ENCODE data around the gene NF1.

NF1 gene

GRCh38 chr17:31122746-31123145 lies 28.0 kb downstream of the NF1 start:
- no peak for TF ChIP-seq CTCF (IDR thresholded peaks at IDR 0.05; ENCODE audit: low read depth, low read length)
- DNase-seq (ENCODE audit: low read depth in 2 of 2) = no peak
- no peak overlapping the region for H3K4me3 ChIP-seq (replicated peaks in 1 of 2; ENCODE audit: low read depth in 2 of 2, low read length in 2 of 2)

- TF ChIP-seq CTCF (IDR thresholded peaks at IDR 0.05; ENCODE audit: low read depth, low read length) = no peak
- H3K4me3 ChIP-seq (replicated peaks in 1 of 2; ENCODE audit: low read depth in 2 of 2, low read length in 2 of 2) = no peak overlapping the region
- no peak for DNase-seq (ENCODE audit: low read depth in 2 of 2)
These were observed 31.5 kb downstream of the NF1 start for GRCh38 chr17:31126318-31126717.

GRCh38 chr17:31128241-31128640 lies 33.5 kb downstream of the NF1 start:
- H3K4me3 ChIP-seq (replicated peaks in 1 of 2; ENCODE audit: low read depth in 2 of 2, low read length in 2 of 2) = no peak overlapping the region
- DNase-seq (ENCODE audit: low read depth in 2 of 2) = no peak
- TF ChIP-seq CTCF (IDR thresholded peaks at IDR 0.05; ENCODE audit: low read depth, low read length) = no peak

GRCh38 chr17:31130286-31131224 lies 35.8 kb downstream of the NF1 start:
- peak in 1 of 2 donors; percentile 53 for DNase-seq (ENCODE audit: low read depth in 2 of 2)
- TF ChIP-seq CTCF (IDR thresholded peaks at IDR 0.05; ENCODE audit: low read depth, low read length) = no peak
- H3K4me3 ChIP-seq (replicated peaks in 1 of 2; ENCODE audit: low read depth in 2 of 2, low read length in 2 of 2) = no peak overlapping the region

GRCh38 chr17:31131299-31131698 lies 36.5 kb downstream of the NF1 start:
- TF ChIP-seq CTCF (IDR thresholded peaks at IDR 0.05; ENCODE audit: low read depth, low read length) = no peak
- H3K4me3 ChIP-seq (replicated peaks in 1 of 2; ENCODE audit: low read depth in 2 of 2, low read length in 2 of 2) = no peak overlapping the region
- DNase-seq (ENCODE audit: low read depth in 2 of 2) = no peak

GRCh38 chr17:31132977-31133376 lies 38.2 kb downstream of the NF1 start:
- no peak overlapping the region for H3K4me3 ChIP-seq (replicated peaks in 1 of 2; ENCODE audit: low read depth in 2 of 2, low read length in 2 of 2)
- TF ChIP-seq CTCF (IDR thresholded peaks at IDR 0.05; ENCODE audit: low read depth, low read length) = no peak
- DNase-seq (ENCODE audit: low read depth in 2 of 2) = no peak

Measured in cardiac fibroblast (primary cell).